Omental fat pad (tissue), 4 donors: ENCODE results near the gene PPIP5K1. TPM values are rescaled to one million over a fixed set of nuclear protein-coding genes. Genes with fewer than 3 reads are reported as not detected.

Source experiments
- ATAC-seq: fragments of 150-250 bp; one replicate; pipeline ENCODE4 v1.9.1; 2016; ENCODE audit warnings: mild to moderate bottlenecking, moderate library complexity; ENCODE audit not compliant: low FRiP score
- DNase-seq: peaks from one replicate; pipeline ENCODE4 v3.0.0-alpha.2; 2019; ENCODE audit warnings: low spot score
- CTCF ChIP-seq, 3 donors: fragments of 450-650 bp; IDR thresholded peaks; one replicate each; pipeline ENCODE4 v1.5.1; 2016 to 2017; ENCODE audit warnings: antibody characterized with exemption in 3 of 3, mild to moderate bottlenecking in 3 of 3, moderate library complexity in 2 of 3
- total RNA-seq, 4 donors: library from RNA; depleted of rRNA; stranded (reverse); fragments of >200 nt; gene quantifications; one replicate each; pipeline ENCODE4 v1.1.0, GENCODE V29; 2016

Gene PPIP5K1
- total RNA-seq, 4 donors from 2014 or later: 18.2 to 46.8 (median 24.7) TPM

- no peak for TF ChIP-seq CTCF (IDR thresholded peaks at IDR 0.05)
- DNase-seq (no peak), ATAC-seq (no peak)
Observed at GRCh38 chr15:43522247-43522646, 67.8 kb downstream of the PPIP5K1 start.

- DNase-seq: no peak
- no peak for ATAC-seq
- no peak for TF ChIP-seq CTCF (IDR thresholded peaks at IDR 0.05)
Observed at GRCh38 chr15:43521419-43521818, 68.6 kb downstream of the PPIP5K1 start.

- ATAC-seq: no peak
- DNase-seq: no peak
- no peak for TF ChIP-seq CTCF (IDR thresholded peaks at IDR 0.05)
Observed at GRCh38 chr15:43520138-43520537, 69.9 kb downstream of the PPIP5K1 start.

- TF ChIP-seq CTCF (IDR thresholded peaks at IDR 0.05): no peak
- ATAC-seq (no peak), DNase-seq (no peak)
Observed at GRCh38 chr15:43519196-43519595, 70.8 kb downstream of the PPIP5K1 start.

- ATAC-seq (peak; percentile 50), DNase-seq (no peak)
- no peak for TF ChIP-seq CTCF (IDR thresholded peaks at IDR 0.05)
Observed at GRCh38 chr15:43518197-43518761, 71.7 kb downstream of the PPIP5K1 start.

- DNase-seq: no peak
- TF ChIP-seq CTCF (IDR thresholded peaks at IDR 0.05): no peak
- ATAC-seq: peak; percentile 24
Observed at GRCh38 chr15:43517354-43518196, 72.4 kb downstream of the PPIP5K1 start, which contains the start of gene MAP1A. MAP1A (plus strand) TSS chr15:43517608; CDS start chr15:43521474, 3,866 bp downstream.
